Neuronal stem cell (in vitro differentiated cells): Measurements from ENCODE around the gene ANKRD44.

Source experiments
- DNase-seq: peaks from one replicate; pipeline ENCODE4 v3.0.0-alpha.2; 2013; ENCODE audit warnings: low spot score
- H2AFZ ChIP-seq: one replicate; pipeline ENCODE4 v1.6.1; 2013; ENCODE audit warnings: mild to moderate bottlenecking, low read length, inconsistent platforms
- H2AK5ac ChIP-seq: 2 replicates; pipeline ENCODE4 v1.6.1; 2013; ENCODE audit warnings: low read depth, mild to moderate bottlenecking, inconsistent platforms, low read length, moderate library complexity, mixed read lengths
- H2BK120ac ChIP-seq: 2 replicates; pipeline ENCODE4 v1.6.1; 2013; ENCODE audit warnings: low read depth, mild to moderate bottlenecking, inconsistent platforms, low read length, moderate library complexity, mixed read lengths
- H2BK12ac ChIP-seq: one replicate; pipeline ENCODE4 v1.6.1; 2013; ENCODE audit warnings: low read length, inconsistent platforms
- H2BK15ac ChIP-seq: 2 replicates; pipeline ENCODE4 v1.6.1; 2013; ENCODE audit warnings: mild to moderate bottlenecking, low read length, inconsistent platforms, mixed read lengths
- H2BK5ac ChIP-seq: one replicate; pipeline ENCODE4 v1.6.1; 2013; ENCODE audit warnings: inconsistent platforms, mild to moderate bottlenecking, low read length, moderate library complexity
- H3K14ac ChIP-seq: one replicate; pipeline ENCODE4 v1.6.1; 2013; ENCODE audit warnings: low read length, inconsistent platforms
- H3K18ac ChIP-seq: 2 replicates; pipeline ENCODE4 v1.6.1; 2013; ENCODE audit warnings: low read length, inconsistent platforms
- H3K23ac ChIP-seq: 2 replicates; pipeline ENCODE4 v1.6.1; 2013; ENCODE audit warnings: low read depth, mild to moderate bottlenecking, mixed read lengths, low read length, inconsistent platforms; ENCODE audit not compliant: poor library complexity
- H3K27ac ChIP-seq: replicated peaks from 3 replicates; pipeline ENCODE4 v1.5.1; 2013; ENCODE audit warnings: low read length, inconsistent platforms
- H3K27me3 ChIP-seq, 3 experiments: 2 replicates each; pipeline ENCODE4 v1.6.1; 2013; ENCODE audit warnings: low read length in 3 of 3, mild to moderate bottlenecking in 2 of 3, inconsistent platforms in 1 of 3, low read depth in 1 of 3, mixed read lengths in 1 of 3, moderate library complexity in 1 of 3; ENCODE audit not compliant: control insufficient read depth in 3 of 3, insufficient read depth in 3 of 3
- H3K36me3 ChIP-seq, 2 donors: replicated peaks in 1 of 2; 2 replicates each; pipeline ENCODE4 v1.6.1; 2013; ENCODE audit warnings: low read length in 2 of 2; ENCODE audit not compliant: control insufficient read depth in 2 of 2, insufficient read depth in 2 of 2
- H3K4ac ChIP-seq: 2 replicates; pipeline ENCODE4 v1.6.1; 2013; ENCODE audit warnings: inconsistent platforms, mild to moderate bottlenecking, low read length, moderate library complexity
- H3K4me1 ChIP-seq, 2 donors: 1 replicate in 1 of 2; 2 replicates in 1 of 2; pipeline ENCODE4 v1.6.1; 2013; ENCODE audit warnings: low read length in 2 of 2, low read depth in 1 of 2; ENCODE audit not compliant: control insufficient read depth in 2 of 2, insufficient read depth in 1 of 2
- H3K4me2 ChIP-seq: one replicate; pipeline ENCODE4 v1.6.1; 2013; ENCODE audit warnings: mild to moderate bottlenecking, low read length, inconsistent platforms; ENCODE audit not compliant: insufficient read depth, poor library complexity, severe bottlenecking
- H3K4me3 ChIP-seq, 2 donors: 2 replicates each; pipeline ENCODE4 v1.5.1; 2013; ENCODE audit warnings: low read length in 2 of 2, mild to moderate bottlenecking in 2 of 2, inconsistent platforms in 1 of 2, moderate library complexity in 1 of 2
- H3K79me1 ChIP-seq: one replicate; pipeline ENCODE4 v1.6.1; 2013; ENCODE audit warnings: low read depth, mild to moderate bottlenecking, inconsistent platforms, low read length, moderate library complexity
- H3K9ac ChIP-seq: one replicate; pipeline ENCODE4 v1.6.1; 2013; ENCODE audit warnings: mild to moderate bottlenecking, low read depth, low read length, inconsistent platforms; ENCODE audit not compliant: poor library complexity
- H3K9me3 ChIP-seq, 2 donors: replicated peaks in 1 of 2; 2 replicates each; pipeline versions ENCODE3 to v1.6.1; 2013; ENCODE audit warnings: low read length in 2 of 2, mild to moderate bottlenecking in 2 of 2, inconsistent platforms in 1 of 2, low read depth in 1 of 2, mixed read lengths in 1 of 2, moderate library complexity in 1 of 2; ENCODE audit not compliant: control insufficient read depth in 2 of 2, insufficient read depth in 1 of 2
- H4K8ac ChIP-seq: one replicate; pipeline ENCODE4 v1.6.1; 2013; ENCODE audit warnings: low read depth, mild to moderate bottlenecking, inconsistent platforms, low read length, moderate library complexity
- H4K91ac ChIP-seq: one replicate; pipeline ENCODE4 v1.6.1; 2013; ENCODE audit warnings: low read length, low read depth, mild to moderate bottlenecking, inconsistent platforms; ENCODE audit not compliant: poor library complexity
- WGBS, 2 donors: extraction: QIAGEN DNeasy Blood & Tissue Kit; methylation state at CpG; one replicate each; pipeline ENCODE4 v1.1.7; 2013; ENCODE audit warnings: missing lambda C conversion rate in 2 of 2, mixed read lengths in 1 of 2; ENCODE audit not compliant: insufficient read length in 2 of 2, insufficient replicate concordance in 1 of 2; ENCODE audit errors: extremely low coverage in 2 of 2; 5-methylcytosine and 5-hydroxymethylcytosine counted together

The ANKRD44 gene

GRCh38 chr2:197116306-197116879, 194.2 kb downstream of the ANKRD44 start:
- H3K18ac ChIP-seq, result no peak overlapping the region
- peaks cover 0 to 5% of the 10 kb centered on the region in 2 donors for H3K4me1 ChIP-seq
- H3K4ac ChIP-seq, result no peak overlapping the region
- DNase-seq, result no peak
- H3K36me3 ChIP-seq, result no peaks in the 10 kb centered on the region
- peak overlapping the region; percentile 16 for H3K9ac ChIP-seq
- H3K4me2 ChIP-seq, result no peak overlapping the region
- no peak overlapping the region for H3K4me3 ChIP-seq
- no peak overlapping the region for H2BK15ac ChIP-seq
- no peak overlapping the region for H2BK120ac ChIP-seq
- no peaks in the 10 kb centered on the region for H3K9me3 ChIP-seq
- no peak overlapping the region for H2BK12ac ChIP-seq
- H3K79me1 ChIP-seq, result no peaks in the 10 kb centered on the region
- H2BK5ac ChIP-seq, result no peak overlapping the region
- no CpG with 5 or more reads among the region's 10 CpGs for WGBS, 2 donors
- H2AFZ ChIP-seq, result peak overlapping the region; percentile 52
- no peak overlapping the region for H4K8ac ChIP-seq
- no peaks in the 10 kb centered on the region for H3K27me3 ChIP-seq
- no peak overlapping the region for H2AK5ac ChIP-seq
- H3K27ac ChIP-seq, result no peak overlapping the region
- H3K14ac ChIP-seq, result no peak overlapping the region
- no peak overlapping the region for H4K91ac ChIP-seq
- no peak overlapping the region for H3K23ac ChIP-seq

- peaks cover 0 to 2% of the 10 kb centered on the region in 2 donors for H3K4me1 ChIP-seq
- H3K79me1 ChIP-seq, result no peaks in the 10 kb centered on the region
- no peak overlapping the region for H3K14ac ChIP-seq
- H3K27me3 ChIP-seq, result no peaks in the 10 kb centered on the region
- no peak overlapping the region for H3K4me3 ChIP-seq
- H3K27ac ChIP-seq, result no peak overlapping the region
- no peaks in the 10 kb centered on the region for H3K9me3 ChIP-seq
- no peak overlapping the region for H3K18ac ChIP-seq
- no peak overlapping the region for H2AFZ ChIP-seq
- no peak overlapping the region for H3K23ac ChIP-seq
- H2AK5ac ChIP-seq, result no peak overlapping the region
- H4K8ac ChIP-seq, result no peak overlapping the region
- H4K91ac ChIP-seq, result no peak overlapping the region
- H2BK120ac ChIP-seq, result no peak overlapping the region
- H3K36me3 ChIP-seq, result no peaks in the 10 kb centered on the region
- no peak overlapping the region for H2BK5ac ChIP-seq
- H3K4ac ChIP-seq, result no peak overlapping the region
- H2BK12ac ChIP-seq, result no peak overlapping the region
- no peak for DNase-seq
- no peak overlapping the region for H2BK15ac ChIP-seq
- H3K4me2 ChIP-seq, result no peak overlapping the region
- H3K9ac ChIP-seq, result no peak overlapping the region
Measured at GRCh38 chr2:197115325-197115724, 195.3 kb downstream of the ANKRD44 start.

- H2AK5ac ChIP-seq, result no peak overlapping the region
- WGBS, 2 donors, result no CpG with 5 or more reads among the region's 1 CpG
- H2BK12ac ChIP-seq, result no peak overlapping the region
- no peak overlapping the region for H3K27ac ChIP-seq
- no peak overlapping the region for H4K91ac ChIP-seq
- H3K9me3 ChIP-seq, result no peaks in the 10 kb centered on the region
- no peak overlapping the region for H3K9ac ChIP-seq
- H2BK5ac ChIP-seq, result no peak overlapping the region
- peaks cover 0 to 2% of the 10 kb centered on the region in 2 donors for H3K4me1 ChIP-seq
- no peak overlapping the region for H3K23ac ChIP-seq
- no peak overlapping the region for H2BK120ac ChIP-seq
- H2BK15ac ChIP-seq, result no peak overlapping the region
- H3K18ac ChIP-seq, result no peak overlapping the region
- H4K8ac ChIP-seq, result no peak overlapping the region
- peak overlapping the region; percentile 67 for H2AFZ ChIP-seq
- no peak overlapping the region for H3K4me3 ChIP-seq
- no peaks in the 10 kb centered on the region for H3K79me1 ChIP-seq
- H3K14ac ChIP-seq, result no peak overlapping the region
- no peaks in the 10 kb centered on the region for H3K36me3 ChIP-seq
- H3K4ac ChIP-seq, result no peak overlapping the region
- no peaks in the 10 kb centered on the region for H3K27me3 ChIP-seq
- no peak for DNase-seq
- H3K4me2 ChIP-seq, result no peak overlapping the region
Measured at GRCh38 chr2:197113275-197113711, 197.3 kb downstream of the ANKRD44 start.

- H3K9me3 ChIP-seq, result no peaks in the 10 kb centered on the region
- no peaks in the 10 kb centered on the region for H3K27me3 ChIP-seq
- no peak overlapping the region for H2BK5ac ChIP-seq
- H3K4ac ChIP-seq, result no peak overlapping the region
- H3K4me2 ChIP-seq, result no peak overlapping the region
- H2BK120ac ChIP-seq, result no peak overlapping the region
- DNase-seq, result no peak
- H2BK12ac ChIP-seq, result no peak overlapping the region
- H3K4me1 ChIP-seq, result peaks cover 2 to 10% of the 10 kb centered on the region in 2 donors
- H2AK5ac ChIP-seq, result no peak overlapping the region
- H3K9ac ChIP-seq, result no peak overlapping the region
- H3K27ac ChIP-seq, result no peak overlapping the region
- no peaks in the 10 kb centered on the region for H3K36me3 ChIP-seq
- H3K4me3 ChIP-seq, result no peak overlapping the region
- H3K14ac ChIP-seq, result no peak overlapping the region
- H2AFZ ChIP-seq, result no peak overlapping the region
- no CpG with 5 or more reads among the region's 2 CpGs for WGBS, 2 donors
- H4K8ac ChIP-seq, result no peak overlapping the region
- no peak overlapping the region for H3K23ac ChIP-seq
- H4K91ac ChIP-seq, result no peak overlapping the region
- no peak overlapping the region for H3K18ac ChIP-seq
- H2BK15ac ChIP-seq, result no peak overlapping the region
- H3K79me1 ChIP-seq, result no peaks in the 10 kb centered on the region
Measured at GRCh38 chr2:197109326-197109725, 201.3 kb downstream of the ANKRD44 start.
